ENCODE results near the gene TREML4. TPM values are rescaled to one million over a fixed set of nuclear protein-coding genes. Genes with fewer than 3 reads are reported as not detected.

Gene TREML4
- total and polyA plus RNA-seq, 2 of the 8 experiments (the other 6 are each of a cell fraction or from before 2014, with no cell fraction given): not detected

GRCh38 chr6:41208439-41209106 lies 19.6 kb upstream of the TREML4 start (continued):
- TF ChIP-seq NANOG (IDR thresholded peaks at IDR 0.05; ENCODE audit: insufficient read depth, low read depth, low read length, poor library complexity, severe bottlenecking) (no peak), SUZ12 (IDR thresholded peaks at IDR 0.05; ENCODE audit: low read length) (no peak), SP2 (IDR thresholded peaks at IDR 0.05; ENCODE audit: low read length) (no peak), BACH1 (IDR thresholded peaks at IDR 0.05; ENCODE audit: low read length) (no peak), POU5F1 (IDR thresholded peaks at IDR 0.05; ENCODE audit: low read depth, low read length) (no peak)
